Measurements from ENCODE around the gene CD93.
A peak's percentile ranks its signal among the peaks of the same experiment; 100 is the strongest.

CD93 gene

DNA sequence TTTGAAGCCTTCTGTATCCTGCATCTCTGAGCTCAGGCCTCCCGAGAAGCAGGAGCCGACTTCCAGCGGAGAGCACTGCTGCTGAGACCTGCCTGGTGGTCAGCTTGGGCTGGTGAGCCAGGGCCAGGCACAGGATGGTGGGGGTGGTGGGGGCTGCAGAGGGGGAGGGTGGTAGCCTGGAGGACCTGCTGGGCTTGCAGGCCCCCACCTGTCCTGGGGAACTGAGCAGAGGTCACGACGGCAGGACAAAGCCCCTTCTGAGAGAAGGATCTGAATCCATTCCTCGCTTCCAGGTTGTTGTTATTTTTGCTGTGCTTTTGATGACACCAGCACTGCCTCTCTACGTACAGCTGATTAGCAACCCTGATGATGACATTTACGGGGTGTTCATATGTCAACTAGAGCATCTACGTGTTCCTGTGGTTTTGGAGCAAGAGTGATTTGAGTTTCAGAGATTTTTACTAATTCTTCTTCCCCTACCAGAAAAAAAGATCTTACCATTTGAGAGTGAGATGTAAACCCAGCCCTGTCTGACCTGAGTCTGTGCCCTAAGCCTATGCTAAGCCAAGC is 35.7 kb upstream of the CD93 start:
- DNase-seq, result peak in 2 of 10 donors; percentile 7 to 55
- intact Hi-C loops (cut with DNase I), result no loop called here

DNA sequence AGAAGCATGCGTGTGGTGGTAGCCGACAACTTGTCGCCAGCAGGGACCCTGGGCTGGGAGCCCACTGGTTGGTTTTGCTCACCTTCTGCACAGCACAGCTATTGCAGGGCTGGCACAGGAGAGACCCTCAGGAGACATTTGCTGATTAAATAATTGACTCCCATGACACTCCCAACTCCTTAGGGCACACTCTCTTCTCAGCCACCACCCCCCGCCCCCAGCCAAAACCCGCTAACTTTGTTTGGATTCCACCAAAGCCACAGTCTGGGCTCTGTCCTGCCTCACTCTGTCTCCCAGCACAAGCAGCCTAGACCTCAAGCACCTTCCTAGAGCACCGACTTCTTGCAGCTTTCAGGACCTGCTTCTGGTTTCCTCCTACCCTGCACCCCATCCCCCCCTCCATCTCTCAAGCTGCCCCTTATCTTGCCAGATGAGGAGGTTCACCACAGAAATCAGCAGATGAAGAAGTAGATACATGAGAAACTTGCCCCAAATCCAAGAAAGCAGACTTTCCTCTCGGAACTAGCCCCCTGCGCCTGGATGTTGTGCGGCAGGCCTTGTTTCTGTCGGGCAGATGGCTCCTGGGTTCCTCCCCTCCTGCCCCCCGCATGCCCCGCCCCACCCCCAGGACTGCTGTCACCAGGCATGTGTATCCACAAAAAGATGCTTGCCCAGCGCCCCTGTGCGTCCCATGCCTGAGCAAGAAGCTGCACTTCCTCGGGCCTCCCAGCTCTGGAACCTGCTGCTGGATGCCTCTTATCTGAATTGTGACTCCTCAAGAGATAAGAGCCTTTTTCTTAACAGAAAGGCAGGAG is 35.0 kb upstream of the CD93 start:
- DNase-seq, result peak in 3 of 10 donors; percentile 10 to 49 (median 48)
- intact Hi-C loops (cut with DNase I), result no loop called here

DNA sequence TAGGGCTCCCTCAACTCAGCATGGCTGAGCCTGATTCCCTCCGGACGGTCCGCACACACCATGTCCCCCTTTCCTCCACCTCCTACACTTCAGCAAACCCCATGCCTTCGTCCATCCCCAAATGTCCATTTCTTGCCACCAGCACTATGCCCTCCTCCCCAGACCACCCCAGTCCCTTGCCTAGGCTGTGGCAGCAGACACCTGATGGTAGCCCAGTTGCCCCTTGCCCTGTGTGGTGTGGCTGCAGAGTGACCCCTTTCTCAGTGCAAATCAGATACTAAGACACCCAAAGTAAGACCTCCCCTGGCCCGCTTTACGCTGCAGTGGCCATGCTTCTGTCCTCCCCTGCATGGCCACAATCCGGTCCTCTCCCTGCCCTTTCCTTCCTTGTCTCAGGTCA is 34.1 kb upstream of the CD93 start:
- peak in 1 of 10 donors; percentile 49 for DNase-seq
- intact Hi-C loops (cut with DNase I), result no loop called here

DNA sequence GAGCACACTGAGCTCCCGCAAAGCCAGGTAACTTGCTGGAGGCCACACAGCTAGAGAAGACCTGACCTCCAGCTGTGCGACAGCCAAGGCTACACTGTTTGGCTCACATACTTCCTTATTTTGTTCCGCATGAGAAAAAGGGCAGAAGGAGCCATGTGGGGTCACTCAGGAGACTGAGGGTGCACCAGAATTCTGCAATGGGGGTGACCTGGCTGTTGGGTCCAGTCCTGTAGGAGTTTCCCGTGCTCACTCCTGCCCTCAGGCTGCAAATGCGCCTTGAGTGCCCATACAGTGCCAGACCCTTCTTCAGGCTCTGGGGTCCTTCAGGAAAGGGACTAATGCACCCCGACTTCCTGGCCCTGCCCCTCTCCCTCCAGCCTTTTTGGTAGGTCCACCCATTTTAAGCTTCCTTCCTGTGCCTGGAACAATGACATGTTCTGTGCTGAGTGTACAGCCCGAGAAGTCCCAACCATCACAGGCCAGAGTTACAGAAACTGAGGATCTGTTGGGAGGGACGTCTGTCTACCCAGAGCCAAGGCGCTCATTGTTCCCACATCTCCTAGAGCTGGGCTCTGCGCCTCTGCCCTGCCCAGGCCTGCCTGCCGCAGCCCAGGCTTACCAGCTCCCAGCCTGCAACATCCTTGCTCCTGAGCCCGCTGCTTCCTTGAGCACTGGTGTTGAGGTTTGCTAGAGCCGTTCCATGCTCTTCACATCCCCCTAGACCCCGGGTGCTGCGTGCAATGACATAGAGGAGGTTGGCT is 33.5 kb upstream of the CD93 start:
- peak in 2 of 10 donors; percentile 27 to 29 for DNase-seq
- intact Hi-C loops (cut with DNase I), result no loop called here

DNA sequence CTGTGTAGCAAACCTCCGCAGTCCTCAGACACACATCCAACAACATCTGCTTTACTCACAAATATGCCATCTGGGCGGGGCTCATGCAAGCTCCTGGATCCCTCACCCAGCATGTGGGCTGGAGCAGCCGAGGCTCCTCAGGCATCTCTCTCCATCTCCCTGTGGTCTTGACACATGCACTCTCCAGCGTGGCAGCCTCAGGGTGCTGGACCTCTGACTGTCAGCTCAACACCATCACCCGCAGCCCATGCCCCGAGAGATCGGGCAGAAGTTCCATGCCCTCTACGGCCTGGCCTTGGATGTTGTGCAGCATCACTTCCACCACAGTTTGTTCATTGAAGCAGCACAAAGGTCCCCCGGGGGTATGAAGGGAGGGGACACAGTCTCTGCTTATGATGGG is 32.6 kb upstream of the CD93 start:
- intact Hi-C loops (cut with DNase I), result no loop called here
- DNase-seq, result peak in 2 of 10 donors; percentile 45 to 60

DNA sequence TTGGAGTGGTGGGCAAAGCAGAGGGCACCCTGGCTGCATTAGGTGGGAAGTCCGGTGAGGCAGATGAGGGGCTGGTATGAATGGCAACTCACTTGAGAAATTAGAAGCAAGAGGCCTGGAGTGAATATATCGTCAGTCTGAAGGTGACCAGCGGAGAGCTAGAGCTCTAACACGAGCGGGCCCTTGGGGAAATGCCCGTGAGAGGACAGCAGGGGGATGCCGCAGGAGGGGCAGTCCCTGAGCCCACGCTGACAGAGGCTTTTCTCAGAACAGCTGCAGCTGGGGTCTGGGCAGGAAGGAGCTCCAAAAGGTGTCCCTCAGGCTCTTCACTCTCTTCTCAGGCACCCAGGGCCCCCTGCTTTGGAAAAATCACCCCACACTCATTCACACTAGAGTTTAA is 32.0 kb upstream of the CD93 start:
- DNase-seq, result peak in 2 of 10 donors; percentile 35 to 55
- intact Hi-C loops (cut with DNase I), result no loop called here

DNA sequence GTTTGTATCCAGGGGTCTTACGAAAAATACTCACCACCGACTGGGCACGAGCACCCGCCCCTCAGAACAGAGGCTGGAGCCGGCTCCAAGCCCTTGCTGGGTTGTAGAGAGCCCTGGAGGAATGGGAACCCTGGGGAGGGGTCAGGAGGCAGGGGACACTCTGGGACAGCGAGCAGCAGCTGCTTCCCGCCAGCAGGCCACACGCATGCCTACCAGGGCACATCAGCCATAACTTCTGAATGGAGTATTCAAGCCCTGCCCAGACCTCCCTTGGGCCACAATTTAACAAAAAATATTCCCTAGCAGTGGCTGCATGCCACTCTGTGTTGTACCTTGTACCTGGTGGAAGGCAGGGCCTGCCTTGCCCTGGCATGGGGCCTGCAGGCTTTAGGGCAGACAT is 31.6 kb upstream of the CD93 start:
- intact Hi-C loops (cut with DNase I), result no loop called here

DNA sequence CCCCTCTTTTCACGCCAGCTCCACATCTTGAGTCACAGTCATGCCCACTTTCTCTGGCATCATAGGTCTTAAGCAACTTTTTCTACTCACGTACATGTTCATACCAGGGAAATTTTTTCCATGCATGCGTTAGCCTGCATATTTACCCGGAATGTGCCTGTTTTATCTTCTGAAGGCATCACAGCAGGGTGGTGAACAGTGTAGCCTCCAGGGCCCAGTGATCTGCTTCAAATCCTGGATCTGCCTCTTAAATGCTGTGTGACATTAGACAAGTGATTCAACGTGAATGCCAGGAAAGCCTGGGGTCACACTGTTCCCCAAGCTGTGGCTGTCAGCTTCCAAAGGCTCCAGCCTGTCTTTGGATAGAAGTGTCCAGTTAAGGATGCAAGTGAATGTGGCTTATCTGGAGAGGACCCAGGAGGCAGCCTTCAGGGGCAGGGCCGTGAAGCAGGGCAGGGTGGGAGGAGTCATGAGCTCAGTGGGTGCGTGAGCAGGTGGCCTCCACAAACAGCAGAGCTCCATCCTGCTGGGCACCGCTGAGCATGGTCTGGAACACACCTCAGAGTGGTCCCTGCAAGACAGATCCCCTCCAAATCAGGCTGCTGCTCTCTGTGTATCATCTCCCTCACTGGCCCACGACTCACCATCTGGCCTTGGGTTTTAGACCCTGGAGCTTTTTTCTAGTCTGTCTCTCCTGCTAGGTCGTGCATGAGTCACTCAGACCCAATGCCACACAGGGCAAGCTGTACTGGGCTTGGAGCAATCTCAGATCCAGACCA is 30.4 kb upstream of the CD93 start:
- peak in 2 of 10 donors; percentile 48 to 81 for DNase-seq
- intact Hi-C loops (cut with DNase I), result no loop called here

More for the DNA sequence above, 31.6 kb upstream of the CD93 start:
- peak in 2 of 10 donors; percentile 10 to 40 for DNase-seq

DNA sequence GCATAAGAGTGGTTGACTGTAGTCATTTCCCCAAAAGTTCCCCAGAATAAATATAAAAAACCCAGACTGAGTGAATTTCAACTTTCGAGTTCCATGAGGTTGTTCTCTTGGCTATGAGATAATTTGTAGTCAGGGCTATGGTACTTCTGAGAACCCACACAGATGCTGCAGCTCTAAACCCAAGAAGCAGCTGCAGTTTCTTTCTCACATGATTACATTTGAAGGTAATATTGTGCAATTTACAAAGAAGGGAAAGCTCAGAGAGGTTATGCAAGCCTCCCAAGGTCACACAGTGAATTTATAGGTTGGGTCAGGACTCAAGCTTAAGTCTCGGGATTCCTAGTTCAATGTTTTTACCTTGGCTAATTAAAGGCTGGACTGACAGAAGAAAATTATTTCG is 29.7 kb upstream of the CD93 start:
- no peak for DNase-seq
- intact Hi-C loops (cut with DNase I), result no loop called here

DNA sequence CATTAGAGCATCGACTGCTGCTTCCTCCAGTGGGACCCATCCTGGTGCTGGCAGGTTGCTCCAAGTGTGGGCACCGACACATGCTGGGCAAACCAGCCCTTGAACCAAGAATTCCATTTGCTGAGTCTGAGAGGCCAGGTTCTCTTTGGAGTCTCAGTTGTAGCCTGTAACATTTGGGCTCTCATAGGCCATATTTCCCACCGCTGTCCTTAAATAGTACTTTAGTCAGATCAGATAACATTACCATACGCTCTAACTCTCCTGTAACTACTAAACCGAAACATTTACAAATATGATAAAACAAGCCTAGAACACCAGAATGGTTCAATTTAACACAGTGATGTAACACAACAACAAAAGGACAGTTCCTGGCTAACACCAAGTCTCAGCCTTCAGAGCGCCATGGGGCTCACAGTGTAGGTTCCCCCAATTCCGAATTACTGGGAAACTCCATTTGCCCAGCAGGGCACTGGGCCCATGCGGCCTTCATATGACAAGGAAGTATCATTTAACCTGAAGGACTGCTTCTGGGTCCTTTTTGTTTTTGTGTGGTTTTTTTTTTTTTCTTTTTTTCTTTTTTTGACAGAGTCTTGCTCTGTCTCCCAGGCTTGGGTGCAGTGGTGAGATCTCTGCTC is 28.4 kb upstream of the CD93 start:
- intact Hi-C loops (cut with DNase I), result no loop called here
- peak in 2 of 10 donors; percentile 34 to 41 for DNase-seq

DNA sequence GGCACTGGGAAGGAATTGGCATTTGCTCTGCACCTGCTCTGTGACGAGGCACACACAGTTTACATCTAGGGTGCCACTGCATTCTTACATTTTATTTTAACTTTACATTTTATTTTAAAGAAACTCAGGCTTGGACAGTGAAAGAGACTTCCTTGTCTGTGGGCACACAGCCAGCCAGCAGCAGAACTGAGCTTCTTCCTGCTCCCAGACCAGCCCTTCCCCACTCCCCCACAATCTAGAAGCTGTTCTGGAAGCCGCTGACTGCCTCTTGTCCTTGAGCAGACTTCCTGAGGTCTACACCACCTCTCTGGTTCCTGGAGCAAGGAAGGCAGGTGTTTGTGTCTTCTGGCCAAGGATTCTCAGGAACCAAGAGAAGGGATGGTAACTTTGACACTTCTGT is 27.9 kb upstream of the CD93 start:
- DNase-seq, result peak in 2 of 10 donors; percentile 62 to 81
- intact Hi-C loops (cut with DNase I), result no loop called here

DNA sequence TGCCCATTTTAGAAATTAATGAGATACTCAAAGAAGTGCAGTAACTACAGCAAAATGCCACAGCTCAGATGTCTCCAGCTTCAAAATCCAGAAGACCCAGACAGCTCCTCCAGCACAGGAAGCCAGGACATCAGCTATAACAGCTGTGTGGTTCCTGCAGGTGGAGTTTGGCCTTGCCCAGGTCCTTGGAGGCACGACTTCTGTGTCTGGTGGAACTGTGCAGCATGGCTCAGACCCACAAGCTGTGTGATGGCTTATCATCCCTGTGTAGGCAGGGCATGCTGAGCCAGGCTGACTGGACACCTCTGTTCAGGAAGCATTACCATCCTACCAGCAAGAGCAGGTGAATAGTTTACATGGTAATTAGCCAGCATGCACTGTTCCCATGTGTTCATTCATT is 26.5 kb upstream of the CD93 start:
- intact Hi-C loops (cut with DNase I), result no loop called here

DNA sequence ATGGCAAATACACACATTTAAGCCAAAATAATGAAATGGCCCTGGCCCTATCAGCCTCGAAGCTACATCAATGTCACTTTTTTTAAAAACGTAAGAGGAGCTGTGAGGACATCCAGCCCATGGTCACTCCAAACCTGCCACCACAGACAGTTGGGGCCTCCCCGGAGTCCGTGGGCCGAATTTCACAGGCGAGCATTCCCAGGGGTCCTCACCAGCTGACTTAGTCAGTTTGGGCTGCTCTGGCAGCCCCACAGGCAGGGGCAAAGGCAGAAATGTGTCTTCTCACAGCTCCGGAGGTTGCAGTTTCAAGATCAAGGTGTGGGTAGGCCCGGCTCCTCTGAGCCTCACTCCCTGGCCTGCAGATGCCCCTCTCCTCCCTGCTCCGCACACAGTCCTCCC is 25.8 kb upstream of the CD93 start:
- peak in 2 of 10 donors; percentile 66 to 67 for DNase-seq
- intact Hi-C loops (cut with DNase I), result no loop called here

More for the DNA sequence above, 26.5 kb upstream of the CD93 start:
- peak in 2 of 10 donors; percentile 35 to 40 for DNase-seq

DNA sequence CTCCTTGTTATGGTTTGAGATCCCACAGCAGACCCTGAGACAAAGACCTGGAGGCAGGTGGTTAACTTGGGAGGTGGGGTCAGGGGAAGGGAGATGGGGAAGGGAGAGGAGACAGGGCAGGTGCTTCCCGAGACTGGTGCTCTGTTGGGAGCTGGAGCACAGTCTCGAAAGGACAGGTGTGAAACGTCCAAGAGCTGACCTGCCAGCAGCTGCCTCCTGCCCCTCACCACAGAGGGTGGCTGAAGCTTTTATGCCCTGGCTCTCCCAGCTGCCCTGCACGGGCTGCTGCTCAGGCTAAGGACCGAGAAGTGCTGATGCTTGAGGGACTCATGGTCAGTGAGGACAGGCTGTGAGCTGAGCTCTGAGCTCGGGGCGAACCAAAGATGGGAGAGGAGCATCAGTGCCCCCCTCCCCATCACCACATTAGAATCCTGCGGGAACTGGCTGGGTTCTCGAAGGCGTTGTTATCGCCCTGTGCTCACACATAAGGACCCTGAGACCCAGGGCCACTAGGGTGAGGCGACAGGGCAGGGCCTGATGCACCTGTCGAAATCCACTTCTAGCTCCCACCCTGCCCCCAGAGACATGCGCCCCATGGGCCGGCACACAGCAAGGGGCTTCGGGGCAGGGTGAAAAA is 25.3 kb upstream of the CD93 start:
- intact Hi-C loops (cut with DNase I), result no loop called here
- DNase-seq, result peak in 2 of 10 donors; percentile 55 to 59

DNA sequence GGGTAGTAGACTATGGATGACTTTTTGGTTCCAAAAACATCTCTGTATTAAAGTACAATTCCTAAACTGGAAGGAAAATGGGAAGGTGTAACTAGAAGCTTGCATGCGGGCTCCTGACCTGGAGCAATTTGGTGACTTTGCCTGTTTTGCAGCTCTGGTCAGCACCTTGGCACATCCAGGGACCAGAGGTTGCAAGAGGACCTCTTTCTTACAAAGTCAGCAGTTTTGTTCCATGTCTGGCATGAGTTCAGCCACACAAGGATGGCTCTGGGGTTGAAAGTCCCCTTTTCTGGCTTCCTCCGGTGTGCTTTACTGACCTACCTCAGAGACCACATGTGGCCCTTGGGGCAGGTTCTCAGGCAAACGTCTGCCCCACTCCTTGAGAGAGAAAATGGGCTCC is 22.7 kb upstream of the CD93 start:
- peak in 2 of 10 donors; percentile 21 to 31 for DNase-seq
- intact Hi-C loops (cut with DNase I), result loop anchor here (10.0 kb wide), 1 partner anchor 54 kb away; no protein-coding TSS in a partner anchor

DNA sequence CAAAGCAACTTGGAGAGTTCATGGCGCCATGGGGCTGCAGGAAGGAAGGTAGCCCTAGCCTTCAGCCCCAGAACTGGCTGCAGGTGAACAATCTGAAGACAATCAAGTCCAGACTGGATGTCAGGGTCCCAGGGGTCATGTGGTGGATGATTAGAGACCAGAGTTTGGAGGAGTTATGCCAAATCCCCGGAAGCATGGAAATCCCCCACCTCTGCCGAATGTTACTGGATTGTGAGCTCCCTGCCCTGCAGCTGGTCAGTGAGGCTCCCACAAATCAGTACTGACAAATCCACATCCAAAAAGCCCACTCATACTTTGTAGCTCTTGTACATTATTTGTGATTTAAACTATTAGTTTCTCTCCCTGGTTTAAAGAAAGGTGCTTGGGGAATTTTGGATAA is 21.3 kb upstream of the CD93 start:
- intact Hi-C loops (cut with DNase I), result loop anchor here (10.0 kb wide), 1 partner anchor 53 kb away; no protein-coding TSS in a partner anchor
- peak in 1 of 10 donors; percentile 17 for DNase-seq

DNA sequence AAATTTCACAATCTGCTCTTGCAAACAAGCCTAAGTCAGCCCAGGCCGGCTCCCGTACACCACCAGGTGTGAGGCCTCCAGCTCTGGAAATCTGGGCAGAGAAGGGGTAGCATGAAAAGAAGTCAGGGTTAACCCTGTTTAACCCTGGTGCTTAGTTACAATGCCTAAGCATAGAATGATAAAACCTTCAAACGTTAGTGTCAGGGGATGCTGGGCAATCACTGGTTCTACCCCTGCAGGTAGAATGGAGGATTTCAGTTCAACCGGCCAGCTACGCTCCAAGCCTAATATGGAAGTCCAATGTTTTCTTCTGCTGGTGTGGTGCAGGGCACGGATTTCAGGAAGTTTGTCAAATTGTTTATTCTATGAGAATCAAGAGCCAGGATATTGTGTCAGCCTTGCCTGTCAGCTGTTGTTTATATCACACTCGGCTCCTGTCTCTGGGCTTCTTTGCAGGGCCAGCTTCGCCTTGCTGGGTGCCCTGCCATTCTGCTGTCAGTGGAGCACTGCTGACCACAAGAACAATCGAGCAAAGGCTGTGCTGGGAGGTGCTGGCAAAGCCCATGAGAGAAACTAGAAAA is 20.2 kb upstream of the CD93 start:
- DNase-seq, result peak in 1 of 10 donors; percentile 61
- intact Hi-C loops (cut with DNase I), result loop anchor here (10.0 kb wide), 1 partner anchor 52 kb away; no protein-coding TSS in a partner anchor

DNA sequence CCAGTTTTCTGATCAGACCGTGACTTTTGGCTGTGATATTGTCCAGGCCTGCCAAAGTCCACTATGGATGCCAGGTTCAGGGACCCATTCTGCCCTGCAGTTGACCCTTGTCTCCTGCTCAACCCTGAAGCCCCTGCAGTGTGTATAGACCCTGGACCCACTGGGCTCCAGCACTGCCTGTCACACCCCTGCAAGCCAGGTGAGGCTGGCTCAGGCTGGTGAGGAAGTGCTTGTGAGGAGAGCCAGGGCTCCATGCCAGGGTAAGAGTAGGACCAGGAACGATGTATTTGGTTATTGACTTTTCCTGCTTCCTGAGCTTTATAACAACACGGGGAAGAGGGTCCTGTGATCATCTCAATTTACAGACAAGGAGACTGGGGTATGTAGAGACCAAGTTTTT is 19.1 kb upstream of the CD93 start:
- intact Hi-C loops (cut with DNase I), result loop anchor here (10.0 kb wide), 1 partner anchor 50 kb away; no protein-coding TSS in a partner anchor
- peak in 1 of 10 donors; percentile 44 for DNase-seq
